ENCODE measurements around the gene USP25.

USP25 gene

DNA sequence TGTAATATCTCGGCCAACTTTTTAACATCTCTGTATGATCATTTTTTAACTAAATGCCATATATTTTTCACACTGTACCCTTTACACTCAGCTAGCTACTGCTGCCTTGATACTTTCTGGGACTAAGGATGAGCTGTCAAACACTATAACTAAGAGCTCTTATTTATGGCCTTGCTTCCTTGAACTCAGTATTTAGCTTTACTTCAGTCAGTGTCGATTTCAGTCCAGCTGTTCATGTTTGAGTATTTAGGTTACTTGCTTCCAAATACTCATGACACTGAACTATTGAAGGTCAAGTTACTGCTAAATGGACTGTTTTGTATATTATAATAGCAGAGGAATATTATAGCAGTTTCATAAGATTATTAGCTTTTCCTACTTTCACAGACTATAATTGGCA is 25.9 kb upstream of the USP25 start:
- no peaks in the 10 kb centered on the region for H3K9me3 ChIP-seq (ENCODE audit: control insufficient read depth, low read length)
- no peak for DNase-seq
- no peaks in the 10 kb centered on the region for H3K4me1 ChIP-seq (ENCODE audit: control insufficient read depth, insufficient read depth, low read length, poor library complexity, severe bottlenecking)
- H3K4me3 ChIP-seq (ENCODE audit: insufficient read depth, low read depth, low read length, poor library complexity, severe bottlenecking), result no peak overlapping the region
- H3K36me3 ChIP-seq (ENCODE audit: control insufficient read depth, insufficient read depth, low read length), result no peaks in the 10 kb centered on the region
- no peaks in the 10 kb centered on the region for H3K27me3 ChIP-seq (replicated peaks; ENCODE audit: control insufficient read depth, insufficient read depth, low read length, poor library complexity, severe bottlenecking)
- H3K27ac ChIP-seq (ENCODE audit: insufficient read depth, low read length, poor library complexity, severe bottlenecking), result no peak overlapping the region

DNA sequence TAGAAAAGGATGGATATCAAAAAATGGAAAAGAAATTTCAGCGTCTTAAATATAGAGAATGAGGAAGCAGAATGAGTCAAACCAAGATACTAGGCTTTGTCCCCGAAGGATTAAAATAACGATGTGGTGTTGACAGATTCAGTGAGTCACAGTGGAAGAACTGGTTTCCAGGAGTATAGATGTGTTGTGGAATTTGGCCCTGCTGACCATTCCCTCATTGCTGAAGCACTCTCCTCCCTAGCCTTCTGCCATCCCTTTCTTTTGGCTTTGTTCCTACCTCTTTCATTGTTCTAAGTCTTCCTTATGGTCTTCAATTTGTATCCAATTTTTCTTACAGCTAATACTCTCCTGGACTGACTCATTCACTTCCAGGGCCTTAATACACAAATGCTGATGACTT is 23.1 kb upstream of the USP25 start:
- DNase-seq, result no peak
- no peak overlapping the region for H3K27ac ChIP-seq (ENCODE audit: insufficient read depth, low read length, poor library complexity, severe bottlenecking)
- H3K9me3 ChIP-seq (ENCODE audit: control insufficient read depth, low read length), result no peaks in the 10 kb centered on the region
- no peaks in the 10 kb centered on the region for H3K36me3 ChIP-seq (ENCODE audit: control insufficient read depth, insufficient read depth, low read length)
- H3K4me1 ChIP-seq (ENCODE audit: control insufficient read depth, insufficient read depth, low read length, poor library complexity, severe bottlenecking), result no peaks in the 10 kb centered on the region
- H3K4me3 ChIP-seq (ENCODE audit: insufficient read depth, low read depth, low read length, poor library complexity, severe bottlenecking), result no peak overlapping the region
- no peaks in the 10 kb centered on the region for H3K27me3 ChIP-seq (replicated peaks; ENCODE audit: control insufficient read depth, insufficient read depth, low read length, poor library complexity, severe bottlenecking)

DNA sequence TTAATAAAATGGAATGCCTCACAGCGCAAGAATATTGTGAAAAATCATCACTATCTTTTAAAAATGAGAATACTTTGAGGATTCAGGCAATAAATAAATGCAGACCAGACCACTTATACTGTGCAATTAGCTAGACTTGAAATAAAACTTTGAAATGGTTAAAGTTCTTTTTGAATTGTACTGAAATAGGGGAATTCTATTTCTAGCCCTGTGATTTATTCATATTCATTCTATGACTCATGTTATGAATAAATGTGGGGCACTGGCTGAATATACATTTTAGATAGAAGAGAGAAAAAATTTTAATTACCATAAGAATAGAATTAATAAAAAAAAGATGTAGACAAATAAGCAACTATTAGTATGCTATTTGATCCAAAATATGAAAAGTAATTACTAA is 16.4 kb upstream of the USP25 start:
- Histone ChIP-seq H3K9me3 (ENCODE audit: control insufficient read depth, low read length) (no peaks in the 10 kb centered on the region), H3K4me1 (ENCODE audit: control insufficient read depth, insufficient read depth, low read length, poor library complexity, severe bottlenecking) (no peaks in the 10 kb centered on the region), H3K4me3 (ENCODE audit: insufficient read depth, low read depth, low read length, poor library complexity, severe bottlenecking) (no peak overlapping the region), H3K27ac (ENCODE audit: insufficient read depth, low read length, poor library complexity, severe bottlenecking) (no peak overlapping the region), H3K27me3 (replicated peaks; ENCODE audit: control insufficient read depth, insufficient read depth, low read length, poor library complexity, severe bottlenecking) (no peaks in the 10 kb centered on the region), H3K36me3 (ENCODE audit: control insufficient read depth, insufficient read depth, low read length) (no peaks in the 10 kb centered on the region)
- no peak for DNase-seq

DNA sequence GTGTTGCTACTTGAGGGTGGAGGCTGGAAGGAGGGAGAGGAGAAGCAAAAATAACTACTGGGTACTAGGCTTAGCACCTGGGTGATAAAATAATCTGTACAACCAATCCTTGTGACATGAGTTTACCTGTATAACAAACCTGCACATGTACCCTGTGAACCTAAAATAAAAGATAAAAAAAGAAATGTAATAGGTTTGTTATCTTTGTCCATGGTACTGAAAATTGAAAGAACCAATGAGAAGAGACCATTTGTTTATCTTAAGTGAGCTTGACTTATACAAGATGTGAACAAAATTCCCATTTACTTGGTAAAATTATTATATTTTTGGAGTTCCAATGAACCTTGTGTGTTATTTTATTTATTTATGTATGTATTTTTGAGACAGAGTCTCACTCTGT is 11.1 kb upstream of the USP25 start:
- no peaks in the 10 kb centered on the region for H3K27me3 ChIP-seq (replicated peaks; ENCODE audit: control insufficient read depth, insufficient read depth, low read length, poor library complexity, severe bottlenecking)

DNA sequence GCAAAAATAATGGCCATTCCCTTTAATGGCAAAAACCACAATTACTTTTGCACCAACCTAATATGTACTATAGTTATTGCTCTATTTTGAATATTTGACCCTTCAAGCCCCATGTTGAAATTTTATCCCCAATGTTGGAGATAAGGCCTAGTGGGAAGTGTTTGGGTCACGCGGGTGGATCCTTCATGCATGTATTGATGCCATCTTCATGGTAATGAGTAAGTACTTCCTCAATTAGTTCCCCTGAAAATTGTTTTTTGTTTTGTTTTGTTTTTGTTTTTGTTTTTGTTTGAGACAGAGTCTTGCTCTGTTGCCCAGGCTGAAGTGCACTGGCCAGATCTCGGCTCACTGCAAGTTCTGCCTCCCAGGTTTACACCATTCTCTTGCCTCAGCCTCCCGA is 9.8 kb upstream of the USP25 start:
- no peak for DNase-seq
- no peaks in the 10 kb centered on the region for H3K27me3 ChIP-seq (replicated peaks; ENCODE audit: control insufficient read depth, insufficient read depth, low read length, poor library complexity, severe bottlenecking)
- H3K27ac ChIP-seq (ENCODE audit: insufficient read depth, low read length, poor library complexity, severe bottlenecking), result no peak overlapping the region
- H3K4me3 ChIP-seq (ENCODE audit: insufficient read depth, low read depth, low read length, poor library complexity, severe bottlenecking), result no peak overlapping the region
- H3K9me3 ChIP-seq (ENCODE audit: control insufficient read depth, low read length), result no peaks in the 10 kb centered on the region
- H3K36me3 ChIP-seq (ENCODE audit: control insufficient read depth, insufficient read depth, low read length), result no peaks in the 10 kb centered on the region
- H3K4me1 ChIP-seq (ENCODE audit: control insufficient read depth, insufficient read depth, low read length, poor library complexity, severe bottlenecking), result no peaks in the 10 kb centered on the region

More for the DNA sequence above, 11.1 kb upstream of the USP25 start:
- Histone ChIP-seq H3K27ac (ENCODE audit: insufficient read depth, low read length, poor library complexity, severe bottlenecking) (no peak overlapping the region), H3K36me3 (ENCODE audit: control insufficient read depth, insufficient read depth, low read length) (no peaks in the 10 kb centered on the region), H3K4me3 (ENCODE audit: insufficient read depth, low read depth, low read length, poor library complexity, severe bottlenecking) (no peak overlapping the region), H3K4me1 (ENCODE audit: control insufficient read depth, insufficient read depth, low read length, poor library complexity, severe bottlenecking) (no peaks in the 10 kb centered on the region), H3K9me3 (ENCODE audit: control insufficient read depth, low read length) (no peaks in the 10 kb centered on the region)
- DNase-seq, result no peak

DNA sequence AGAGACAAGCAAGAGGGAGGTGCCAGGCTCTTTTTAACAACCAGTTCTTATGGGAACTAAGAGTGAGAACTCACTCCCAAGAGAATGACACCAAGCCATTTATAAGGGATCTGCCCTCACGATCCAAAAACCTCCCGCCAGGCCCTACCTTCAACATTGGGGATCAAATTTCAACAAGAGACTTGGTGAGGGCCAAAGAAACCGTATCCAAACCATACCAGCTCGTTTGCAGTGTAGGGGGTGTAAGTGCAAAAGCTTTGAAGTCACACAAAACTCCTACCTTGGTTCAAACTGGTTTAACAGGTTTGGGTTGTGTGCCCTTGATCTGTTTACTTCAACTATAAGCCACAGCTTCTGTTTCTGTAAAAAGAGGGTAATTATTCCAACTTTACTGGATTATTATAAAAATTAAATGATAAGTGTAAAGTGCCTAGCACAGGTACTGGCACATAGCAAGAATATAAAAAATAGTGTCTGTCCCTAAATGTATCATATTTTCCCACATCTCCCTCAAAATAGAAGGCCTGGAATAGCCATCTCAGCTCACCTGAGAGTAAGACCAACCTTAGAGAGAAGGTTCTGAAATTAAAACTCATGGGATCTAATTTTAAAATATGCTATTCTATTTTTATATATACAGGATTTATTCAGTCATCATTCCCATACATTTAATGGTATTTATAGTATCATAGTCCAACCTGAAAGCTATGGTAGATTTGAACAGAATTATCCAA is 7.0 kb upstream of the USP25 start:
- no peak overlapping the region for H3K27ac ChIP-seq (ENCODE audit: insufficient read depth, low read length, poor library complexity, severe bottlenecking)
- no peaks in the 10 kb centered on the region for H3K27me3 ChIP-seq (replicated peaks; ENCODE audit: control insufficient read depth, insufficient read depth, low read length, poor library complexity, severe bottlenecking)
- no peaks in the 10 kb centered on the region for H3K9me3 ChIP-seq (ENCODE audit: control insufficient read depth, low read length)
- no peak for DNase-seq
- no peaks in the 10 kb centered on the region for H3K4me1 ChIP-seq (ENCODE audit: control insufficient read depth, insufficient read depth, low read length, poor library complexity, severe bottlenecking)
- H3K4me3 ChIP-seq (ENCODE audit: insufficient read depth, low read depth, low read length, poor library complexity, severe bottlenecking), result no peak overlapping the region
- no peaks in the 10 kb centered on the region for H3K36me3 ChIP-seq (ENCODE audit: control insufficient read depth, insufficient read depth, low read length)

DNA sequence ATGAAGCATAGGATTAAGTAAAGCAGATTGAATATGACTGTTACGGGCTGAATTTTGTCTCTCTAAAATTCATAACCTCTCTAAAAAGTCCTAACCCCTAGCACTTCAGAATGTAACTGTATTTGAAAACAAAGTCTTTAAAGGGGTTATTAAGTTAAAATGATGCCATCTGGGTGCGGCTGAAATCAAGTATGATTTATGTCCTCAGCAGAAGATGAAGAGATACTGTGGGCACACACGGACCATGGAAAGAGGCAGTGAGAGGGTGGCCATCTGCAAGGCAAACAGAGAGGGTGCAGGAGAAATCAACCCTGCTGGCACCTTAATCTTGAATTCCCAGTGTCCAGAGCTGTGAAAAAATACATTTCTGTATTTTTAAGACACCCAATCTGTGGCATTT is 3.8 kb upstream of the USP25 start:
- H3K36me3 ChIP-seq (ENCODE audit: control insufficient read depth, insufficient read depth, low read length), result no peaks in the 10 kb centered on the region

DNA sequence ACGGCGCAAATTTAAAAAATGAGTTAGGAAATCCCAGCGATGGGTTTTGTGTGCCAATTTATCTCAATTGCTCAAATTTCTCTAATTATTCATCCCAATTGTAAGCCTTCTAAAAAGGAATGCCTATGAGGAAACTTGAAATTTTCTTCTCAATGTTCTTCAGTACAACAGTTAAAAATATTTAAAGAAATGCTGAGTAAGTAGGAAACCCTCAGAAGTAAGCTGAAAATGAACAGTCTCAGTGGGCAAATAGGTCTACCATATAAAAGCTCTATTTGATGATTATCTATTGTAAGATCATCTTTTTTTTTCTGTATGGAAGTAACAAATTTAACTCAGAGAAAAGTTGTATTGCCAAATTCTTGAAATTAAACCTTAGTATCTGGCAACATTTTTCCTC is 1.7 kb upstream of the USP25 start:
- no peak overlapping the region for H3K4me3 ChIP-seq (ENCODE audit: insufficient read depth, low read depth, low read length, poor library complexity, severe bottlenecking)
- no peaks in the 10 kb centered on the region for H3K9me3 ChIP-seq (ENCODE audit: control insufficient read depth, low read length)
- no peaks in the 10 kb centered on the region for H3K27me3 ChIP-seq (replicated peaks; ENCODE audit: control insufficient read depth, insufficient read depth, low read length, poor library complexity, severe bottlenecking)
- DNase-seq, result no peak
- peaks cover 10% of the 10 kb centered on the region for H3K4me1 ChIP-seq (ENCODE audit: control insufficient read depth, insufficient read depth, low read length, poor library complexity, severe bottlenecking)
- no peak overlapping the region for H3K27ac ChIP-seq (ENCODE audit: insufficient read depth, low read length, poor library complexity, severe bottlenecking)
- no peaks in the 10 kb centered on the region for H3K36me3 ChIP-seq (ENCODE audit: control insufficient read depth, insufficient read depth, low read length)

More for the DNA sequence above, 3.8 kb upstream of the USP25 start:
- Histone ChIP-seq H3K27ac (ENCODE audit: insufficient read depth, low read length, poor library complexity, severe bottlenecking) (no peak overlapping the region), H3K4me3 (ENCODE audit: insufficient read depth, low read depth, low read length, poor library complexity, severe bottlenecking) (no peak overlapping the region), H3K27me3 (replicated peaks; ENCODE audit: control insufficient read depth, insufficient read depth, low read length, poor library complexity, severe bottlenecking) (no peaks in the 10 kb centered on the region), H3K9me3 (ENCODE audit: control insufficient read depth, low read length) (no peaks in the 10 kb centered on the region), H3K4me1 (ENCODE audit: control insufficient read depth, insufficient read depth, low read length, poor library complexity, severe bottlenecking) (peaks cover 1% of the 10 kb centered on the region)
- DNase-seq, result no peak

DNA sequence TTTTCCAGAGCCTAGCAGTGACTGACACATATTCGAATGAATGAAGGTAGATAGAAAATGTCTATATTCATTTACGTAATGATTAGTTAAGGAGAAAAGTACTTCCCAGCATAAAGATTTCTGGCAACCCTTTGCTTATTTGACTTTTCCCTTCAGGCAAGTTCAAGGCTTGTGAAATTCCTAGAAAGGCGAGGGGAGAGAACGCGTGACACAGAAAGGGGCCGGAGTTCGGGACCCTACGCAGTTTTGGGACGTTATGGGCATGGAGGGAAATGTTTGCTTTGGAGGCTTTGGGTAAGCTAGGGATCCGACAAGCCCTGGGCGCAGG is 472 bp upstream of the USP25 start:
- H3K27me3 ChIP-seq (replicated peaks; ENCODE audit: control insufficient read depth, insufficient read depth, low read length, poor library complexity, severe bottlenecking), result no peaks in the 10 kb centered on the region
- no peak overlapping the region for H3K27ac ChIP-seq (ENCODE audit: insufficient read depth, low read length, poor library complexity, severe bottlenecking)
- peaks cover 13% of the 10 kb centered on the region for H3K4me1 ChIP-seq (ENCODE audit: control insufficient read depth, insufficient read depth, low read length, poor library complexity, severe bottlenecking)
- H3K4me3 ChIP-seq (ENCODE audit: insufficient read depth, low read depth, low read length, poor library complexity, severe bottlenecking), result peak overlapping the region; percentile 52
- no peaks in the 10 kb centered on the region for H3K9me3 ChIP-seq (ENCODE audit: control insufficient read depth, low read length)
- DNase-seq, result no peak
- no peaks in the 10 kb centered on the region for H3K36me3 ChIP-seq (ENCODE audit: control insufficient read depth, insufficient read depth, low read length)

DNA sequence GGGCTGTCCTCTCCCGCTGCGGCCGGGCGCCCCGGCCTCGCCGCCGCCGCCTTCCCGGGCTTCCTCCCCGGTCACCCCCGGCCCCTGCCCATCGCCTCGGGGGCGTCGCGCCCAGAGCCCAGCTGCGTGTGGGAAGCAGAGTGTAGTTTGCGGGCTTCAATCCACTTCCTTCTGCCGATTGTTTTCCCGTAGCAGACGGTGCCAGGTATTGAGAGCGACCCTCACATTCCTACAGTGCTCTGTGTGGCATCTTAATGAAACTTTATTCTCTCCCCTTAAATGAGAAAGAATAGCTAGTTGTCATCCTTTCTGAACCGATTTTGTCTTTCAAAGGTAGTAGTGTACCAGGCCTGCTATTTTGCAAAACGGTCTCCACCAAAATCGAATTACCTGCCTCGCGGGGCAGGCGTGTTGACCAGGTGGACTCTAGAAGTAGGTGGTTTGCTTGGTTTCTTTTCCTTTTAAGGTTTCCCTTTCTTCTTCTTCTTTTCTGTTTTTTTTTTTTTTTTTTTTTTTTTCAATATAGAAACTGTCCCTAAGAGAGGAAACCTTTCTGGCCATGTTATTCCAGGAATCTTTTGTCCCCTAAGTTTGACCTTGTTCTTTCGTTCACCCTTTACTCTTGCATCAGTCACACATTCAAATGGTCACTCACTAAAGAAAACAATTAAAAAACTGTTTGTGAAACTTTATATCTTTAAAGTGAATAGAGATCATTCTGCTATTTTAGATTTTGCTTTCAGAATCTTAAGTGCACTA is 881 bp downstream of the USP25 start:
- Histone ChIP-seq H3K27me3 (replicated peaks; ENCODE audit: control insufficient read depth, insufficient read depth, low read length, poor library complexity, severe bottlenecking) (no peaks in the 10 kb centered on the region), H3K9me3 (ENCODE audit: control insufficient read depth, low read length) (no peaks in the 10 kb centered on the region), H3K4me3 (ENCODE audit: insufficient read depth, low read depth, low read length, poor library complexity, severe bottlenecking) (peak overlapping the region; percentile 79), H3K4me1 (ENCODE audit: control insufficient read depth, insufficient read depth, low read length, poor library complexity, severe bottlenecking) (peaks cover 18% of the 10 kb centered on the region), H3K27ac (ENCODE audit: insufficient read depth, low read length, poor library complexity, severe bottlenecking) (peak overlapping the region; percentile 76), H3K36me3 (ENCODE audit: control insufficient read depth, insufficient read depth, low read length) (no peaks in the 10 kb centered on the region)
- DNase-seq, result no peak

Data from effector memory CD4-positive, alpha-beta T cell (primary cell).